Spleen (tissue), 7 donors: ENCODE results near the gene POU2AF2.

Experiments used
- CTCF ChIP-seq, 11 experiments: fragments of 200-600 bp in 7 of 11; fragments of 450-650 bp in 4 of 11; sonication (generic) in 4 of 11; IDR thresholded peaks in 8 of 11; conservative IDR thresholded peaks in 3 of 11; 1 replicate in 7 of 11; 2 replicates in 4 of 11; pipeline versions ENCODE4 v1.4.0 to v1.8.0; 2016 to 2021; ENCODE audit warnings: antibody characterized with exemption in 11 of 11, inconsistent platforms in 4 of 11, mild to moderate bottlenecking in 1 of 11
- POLR2A ChIP-seq, 3 donors: fragments of 450-650 bp; IDR thresholded peaks; one replicate each; pipeline ENCODE4 v1.5.1; 2017; ENCODE audit warnings: antibody characterized with exemption in 3 of 3, mild to moderate bottlenecking in 1 of 3
- donor health status: DM: no; HTN: no; CAD: no; lungs with moderate emphysema.
- donor health status: DM: no; HTN: no; CAD: no.
- donor health status: DM: no; HTN: no; CAD: no.

- no peak for TF ChIP-seq CTCF (IDR thresholded peaks at IDR 0.05 in 8 of 11, conservative IDR thresholded peaks at IDR 0.05 in 3 of 11)
- TF ChIP-seq POLR2A (IDR thresholded peaks at IDR 0.05): no peak
Measured at GRCh38 chr11:111301004-111301841, 55.7 kb downstream of the POU2AF2 start.
